KG1 (cell line): ENCODE data around the gene PCDHA1.

ENCODE experiments used
- DNase-seq: peaks from one replicate; lab custom pipeline; 2025; lab: John Stamatoyannopoulos, UW

The PCDHA1 gene

DNA sequence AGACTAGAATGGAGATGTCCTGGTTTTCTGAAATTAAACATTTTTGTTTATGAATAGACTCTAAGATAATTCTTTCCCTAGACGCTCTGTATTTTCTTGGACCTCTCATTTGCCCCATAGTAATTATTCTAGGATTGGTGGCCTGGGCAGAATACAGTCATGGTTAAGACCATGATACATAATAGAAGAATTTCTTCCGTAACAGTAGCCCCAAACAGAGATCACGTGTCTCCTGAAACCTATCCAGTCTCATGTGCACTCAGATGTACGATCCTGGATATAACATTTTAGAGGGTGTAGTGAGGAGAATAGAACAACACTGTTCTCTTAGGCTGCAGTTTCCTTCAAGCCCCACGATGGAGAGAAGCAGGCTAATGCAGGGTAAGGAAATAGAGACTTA, 202.7 kb downstream of the PCDHA1 start:
- no peak for DNase-seq

DNA sequence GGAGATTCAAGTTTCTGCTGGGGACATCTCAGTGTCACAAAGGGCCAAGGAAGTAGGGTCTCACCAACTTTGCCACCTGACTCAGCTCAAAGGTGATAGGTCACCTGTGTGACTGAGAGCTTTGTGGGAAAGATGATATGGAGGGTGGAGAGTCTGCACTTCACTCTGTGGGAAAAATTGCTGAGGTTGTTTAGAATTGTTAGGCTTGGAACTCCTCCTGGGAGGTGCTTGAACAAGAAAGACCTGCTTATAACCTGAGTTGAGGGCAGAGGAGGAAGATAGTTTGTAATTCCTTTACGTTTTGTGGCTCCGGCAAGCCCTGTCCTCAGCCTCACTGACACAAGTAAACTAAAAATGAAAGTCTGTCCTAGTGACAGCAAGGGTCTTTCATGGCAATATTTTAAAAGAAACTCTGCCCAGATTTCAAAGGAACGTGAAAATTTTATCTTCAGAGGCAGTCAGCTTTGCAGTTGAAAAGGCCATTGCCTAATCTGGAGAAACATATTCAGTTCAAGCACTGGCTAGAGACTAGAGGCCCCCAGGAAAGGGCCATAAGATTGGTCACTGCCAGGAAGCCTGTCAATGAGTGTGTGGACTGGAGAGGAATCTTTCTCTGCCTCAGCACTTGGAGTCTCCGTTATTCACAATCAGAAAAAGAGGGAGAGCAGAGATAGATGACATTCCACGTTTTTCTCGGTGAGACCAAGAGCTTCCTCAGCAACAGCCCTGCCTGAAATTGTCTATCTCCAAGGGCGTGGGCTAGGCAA, 203.5 kb downstream of the PCDHA1 start:
- no peak for DNase-seq

DNA sequence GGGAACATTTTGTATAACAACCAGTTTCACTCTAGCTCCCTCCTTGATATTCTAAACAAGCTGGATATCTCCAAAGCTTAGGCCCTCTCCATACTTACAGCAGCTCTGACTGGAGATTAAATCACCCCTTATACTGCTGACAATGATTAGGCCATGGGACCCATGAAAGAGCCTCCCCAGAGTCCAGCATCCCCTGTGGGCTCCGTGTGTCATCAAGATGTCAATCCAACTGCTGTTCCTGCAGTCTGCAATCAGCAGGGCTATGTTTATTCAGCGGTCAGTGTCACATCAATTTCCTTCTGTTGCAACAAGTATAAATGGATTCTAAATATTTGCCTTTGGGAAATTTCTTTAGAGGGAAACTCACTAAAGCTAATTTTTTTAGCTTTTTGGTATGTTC, 206.9 kb downstream of the PCDHA1 start:
- no peak for DNase-seq

DNA sequence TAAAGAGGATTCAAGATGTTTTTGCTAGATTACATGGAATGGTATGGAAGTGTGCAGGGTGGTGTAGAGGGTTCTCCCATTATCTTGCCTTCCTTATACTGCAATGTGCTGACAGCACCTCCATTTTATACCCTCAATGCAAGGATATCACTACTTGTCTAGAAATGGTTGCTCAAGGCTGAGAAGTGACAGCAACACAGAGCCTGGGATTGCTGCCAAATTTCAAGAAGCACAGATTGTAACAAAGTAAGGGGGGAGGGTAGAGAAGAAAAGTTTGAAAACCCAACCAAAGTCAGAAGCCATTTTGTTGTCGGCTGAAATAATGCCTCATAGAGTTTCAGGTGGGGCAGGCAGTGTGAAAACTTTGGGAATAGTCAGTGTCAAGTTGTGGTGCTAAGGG, 210.1 kb downstream of the PCDHA1 start:
- no peak for DNase-seq

DNA sequence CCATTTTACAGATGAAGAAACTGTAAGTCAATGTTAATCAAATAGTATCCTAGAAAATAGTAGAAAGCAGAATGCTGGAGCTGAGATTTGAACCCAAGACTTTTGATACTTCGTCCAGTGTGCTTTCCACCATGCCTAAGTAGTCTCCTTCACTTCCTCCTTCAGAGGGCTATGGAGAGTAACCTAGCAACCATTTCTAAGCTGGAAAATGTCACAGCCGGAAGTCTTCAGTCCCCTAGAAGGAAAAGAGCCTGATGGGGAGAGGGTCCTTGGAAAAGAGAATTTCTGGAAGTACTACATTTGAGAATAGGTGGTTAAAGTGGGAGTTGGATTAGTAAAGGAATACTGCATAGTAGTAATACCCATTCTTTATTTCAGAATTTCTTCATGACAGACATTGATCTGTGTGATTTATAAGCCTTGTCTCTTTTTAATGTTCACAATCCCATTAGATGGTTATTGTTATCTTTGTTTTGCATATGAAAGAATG, 213.0 kb downstream of the PCDHA1 start:
- DNase-seq = no peak

DNA sequence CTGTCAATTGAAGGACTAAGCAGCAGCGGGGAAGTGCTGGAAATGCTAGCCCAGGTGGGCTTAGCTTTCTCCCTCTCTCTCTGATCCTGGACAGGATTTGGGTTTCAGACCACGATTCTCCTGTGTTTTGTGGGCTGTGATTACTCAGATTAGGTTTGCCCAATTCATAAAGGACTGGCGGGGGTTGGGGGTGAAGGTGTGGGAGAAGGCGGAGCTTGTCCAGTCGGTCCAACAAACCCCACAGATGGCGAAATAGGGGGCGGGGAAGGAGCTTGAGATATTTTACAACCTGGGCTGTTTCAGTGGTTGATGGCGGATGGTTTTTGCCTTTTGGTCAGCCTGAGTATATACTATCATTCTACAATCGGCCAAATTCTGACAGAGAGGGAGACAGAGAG, 215.5 kb downstream of the PCDHA1 start:
- no peak for DNase-seq

DNA sequence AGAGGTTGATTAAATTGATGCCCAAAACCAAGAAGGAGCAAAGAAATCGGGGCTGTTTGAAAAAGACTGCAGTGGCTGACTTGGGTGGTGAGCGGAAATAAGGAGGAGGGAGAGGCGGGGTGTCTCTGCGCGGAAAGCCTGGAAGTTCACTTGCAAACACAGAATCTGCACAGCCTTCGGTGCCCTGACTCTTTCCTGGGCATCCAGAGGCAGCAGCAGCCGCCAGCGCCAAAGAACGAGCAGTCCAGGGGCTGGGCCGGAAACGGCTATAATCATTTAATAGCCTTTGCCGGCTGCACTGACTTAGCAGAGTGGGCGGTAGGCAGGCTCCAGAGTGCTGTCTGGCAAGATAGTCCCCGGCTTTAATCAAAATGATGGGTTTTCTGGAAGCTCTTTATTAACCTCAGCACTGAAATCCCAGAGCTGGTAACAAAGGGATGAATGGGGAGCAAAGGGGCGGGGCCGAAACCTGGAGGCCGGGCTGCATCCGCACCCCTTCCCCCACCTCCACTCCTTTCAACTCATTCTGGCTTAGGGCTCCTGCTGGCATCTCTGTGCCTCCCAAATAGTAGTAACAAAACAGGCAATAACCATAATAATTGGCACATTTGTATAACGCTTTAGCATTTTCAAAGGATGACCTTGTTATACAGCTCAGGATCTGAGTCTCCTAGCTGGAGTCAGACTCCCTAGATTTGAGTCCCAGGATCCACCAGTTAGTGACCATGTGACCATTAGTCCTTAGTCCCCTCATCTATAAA, 216.1 kb downstream of the PCDHA1 start:
- DNase-seq = no peak

DNA sequence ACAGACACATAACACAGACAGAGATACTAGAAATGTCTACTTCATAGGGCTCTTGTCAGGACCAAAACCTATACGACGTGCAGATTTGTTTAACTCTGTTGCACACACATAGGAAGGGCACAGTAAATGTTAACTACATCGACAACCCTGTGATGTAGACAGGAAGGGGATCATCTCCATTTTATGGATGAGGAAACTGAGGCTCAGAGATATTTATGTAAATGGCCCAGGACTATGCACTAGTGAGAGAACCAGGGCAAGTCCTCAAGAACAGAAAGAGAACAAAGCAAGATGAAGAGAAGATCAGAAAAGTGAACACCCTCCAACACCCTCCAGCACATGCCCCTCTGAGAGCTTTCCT, 216.6 kb downstream of the PCDHA1 start:
- DNase-seq = no peak

DNA sequence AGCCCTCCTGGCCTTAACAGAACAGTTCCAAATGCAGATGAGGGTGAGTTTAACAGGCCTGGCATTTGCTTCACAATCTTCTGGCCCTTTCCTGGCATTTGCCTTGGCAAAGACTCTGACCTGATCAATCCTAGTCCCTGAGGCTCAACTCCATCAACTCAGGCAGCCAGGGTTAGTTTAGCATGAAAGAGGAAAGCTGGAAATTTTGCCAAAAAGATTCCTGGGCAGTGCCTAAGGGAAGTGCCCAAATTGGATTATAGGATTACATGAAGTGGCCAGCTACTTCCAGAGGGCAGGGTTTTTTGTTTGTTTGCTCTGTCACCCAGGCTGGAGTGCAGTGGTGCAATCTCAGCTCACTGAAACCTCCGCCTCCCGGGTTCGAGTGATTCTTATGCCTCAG, 217.1 kb downstream of the PCDHA1 start:
- DNase-seq = no peak

DNA sequence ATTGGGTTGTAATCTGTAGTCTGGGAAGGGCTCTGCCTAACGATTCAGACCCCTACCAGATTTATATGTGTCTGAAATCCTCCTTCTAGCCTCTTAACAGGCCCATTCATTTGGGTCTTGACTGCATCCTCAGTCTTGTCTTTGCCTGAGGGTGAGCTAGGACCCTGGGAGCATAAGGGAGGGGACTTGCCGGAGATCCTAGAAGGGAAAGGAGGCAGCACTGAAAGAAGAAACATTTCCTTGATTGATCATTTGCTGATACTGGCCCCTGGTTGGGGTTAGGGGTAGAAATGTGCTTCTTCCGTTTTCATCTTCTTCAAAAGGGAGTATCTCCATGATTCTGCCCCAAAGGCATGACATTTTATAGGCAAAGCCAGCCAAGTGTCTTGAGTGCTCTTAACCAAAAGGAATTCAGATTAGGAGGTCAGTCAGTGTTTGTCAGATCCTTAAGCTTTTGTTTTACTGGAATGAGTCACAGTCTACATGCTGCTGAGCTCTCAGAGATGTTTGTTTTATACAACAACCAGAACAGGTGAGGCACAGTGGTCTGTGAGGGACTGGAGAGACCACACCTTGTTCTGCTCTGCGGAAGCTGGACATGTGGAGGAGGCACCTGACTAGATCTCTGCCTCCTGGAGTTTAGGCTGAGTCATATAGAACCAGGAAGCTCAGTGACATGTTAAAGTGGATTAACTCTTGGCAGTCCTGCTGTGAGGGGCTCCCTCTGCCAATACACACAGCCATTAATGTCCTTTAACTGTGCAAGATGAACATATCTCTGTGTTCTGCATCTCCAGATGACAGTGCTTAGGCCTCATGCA, 218.1 kb downstream of the PCDHA1 start:
- no peak for DNase-seq

DNA sequence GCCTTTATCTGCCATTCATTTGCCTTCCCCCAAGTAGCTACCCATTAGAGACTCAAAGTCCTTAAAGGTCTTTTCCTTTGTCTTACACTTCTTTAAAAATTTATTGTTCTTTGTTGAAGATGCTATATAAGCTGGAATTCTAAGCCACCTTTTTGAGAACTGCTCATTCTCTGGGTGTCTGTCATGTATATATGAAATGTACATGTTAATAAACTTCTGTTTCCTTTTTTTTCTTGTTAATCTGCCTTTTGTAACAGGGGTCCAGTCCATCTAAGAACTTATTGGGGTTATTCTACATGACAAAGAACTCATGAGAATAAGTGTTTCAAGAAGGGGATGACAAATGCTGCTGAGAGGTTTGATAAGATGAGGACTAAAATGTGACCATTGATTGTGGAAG, 221.9 kb downstream of the PCDHA1 start:
- no peak for DNase-seq

DNA sequence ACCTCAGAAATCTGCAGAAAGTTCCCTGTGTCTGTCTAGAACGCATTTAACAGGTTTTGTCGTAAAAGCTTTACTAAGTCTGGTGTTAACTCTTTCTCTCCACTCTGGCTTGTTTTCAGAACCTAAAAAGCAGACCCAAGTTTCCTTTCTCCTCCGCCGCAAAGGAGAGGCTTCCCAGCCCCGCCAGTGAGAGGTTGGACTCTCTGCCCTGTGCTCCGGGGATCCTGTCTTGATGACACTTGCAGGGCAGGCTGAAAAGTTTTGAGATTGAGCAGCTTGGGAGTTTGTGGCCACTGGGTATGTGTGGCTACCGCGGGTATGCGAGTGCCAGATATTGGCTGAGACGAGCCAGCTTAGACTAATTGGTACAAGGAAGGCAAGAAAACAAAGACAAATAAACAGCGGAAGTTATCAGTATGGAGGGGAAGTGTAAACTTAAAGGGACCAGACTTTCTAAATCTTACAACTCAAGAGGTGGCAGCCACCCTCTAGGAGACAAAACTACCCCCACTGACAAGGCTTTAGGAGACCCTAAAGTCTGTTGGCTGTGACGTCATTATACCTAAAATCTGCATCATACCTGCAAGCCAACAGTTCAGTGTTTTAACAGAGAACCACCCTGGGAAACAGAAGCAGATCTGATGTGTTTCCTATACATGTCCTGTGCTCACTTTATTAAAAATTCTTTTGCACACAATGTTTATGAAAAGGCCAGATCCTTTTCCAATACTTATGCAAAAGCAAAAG, 224.3 kb downstream of the PCDHA1 start:
- no peak for DNase-seq

DNA sequence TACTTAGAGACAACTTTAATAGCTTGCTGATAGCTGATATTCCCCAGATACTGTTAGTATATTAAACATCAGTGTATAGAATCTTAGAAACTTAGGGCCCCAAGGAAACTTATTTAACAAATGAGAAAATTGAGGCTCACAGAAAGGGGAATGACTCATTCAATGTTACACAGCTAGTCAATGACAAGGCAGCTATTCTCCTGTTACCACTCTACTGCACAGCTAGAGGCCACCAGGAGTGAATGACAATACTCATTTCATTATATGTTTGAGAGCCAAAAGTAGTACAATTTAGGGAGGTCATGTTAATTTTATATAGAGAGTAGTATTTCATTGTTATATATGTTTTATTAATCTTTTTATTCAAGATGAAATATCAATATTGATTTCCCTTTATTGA, 232.0 kb downstream of the PCDHA1 start:
- DNase-seq = no peak

DNA sequence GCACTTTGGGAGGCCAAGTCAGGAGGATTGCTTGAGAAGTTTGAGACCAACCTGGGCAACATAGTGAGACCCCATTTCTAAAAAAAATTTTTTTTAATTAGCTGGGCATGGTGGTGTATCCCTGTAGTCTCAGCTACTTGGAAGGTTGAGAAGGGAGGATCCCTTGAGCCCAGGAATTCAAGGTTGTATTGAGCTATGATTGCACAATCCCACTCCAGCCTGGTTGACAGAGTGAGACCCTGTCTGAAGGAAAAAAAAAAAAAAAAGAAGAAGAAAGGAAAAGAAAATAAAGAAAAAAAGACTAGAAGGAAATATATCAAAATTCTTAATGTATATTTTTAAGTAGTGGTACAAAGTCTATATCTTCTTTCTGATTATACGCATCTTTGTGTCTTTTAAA, 236.4 kb downstream of the PCDHA1 start:
- no peak for DNase-seq

DNA sequence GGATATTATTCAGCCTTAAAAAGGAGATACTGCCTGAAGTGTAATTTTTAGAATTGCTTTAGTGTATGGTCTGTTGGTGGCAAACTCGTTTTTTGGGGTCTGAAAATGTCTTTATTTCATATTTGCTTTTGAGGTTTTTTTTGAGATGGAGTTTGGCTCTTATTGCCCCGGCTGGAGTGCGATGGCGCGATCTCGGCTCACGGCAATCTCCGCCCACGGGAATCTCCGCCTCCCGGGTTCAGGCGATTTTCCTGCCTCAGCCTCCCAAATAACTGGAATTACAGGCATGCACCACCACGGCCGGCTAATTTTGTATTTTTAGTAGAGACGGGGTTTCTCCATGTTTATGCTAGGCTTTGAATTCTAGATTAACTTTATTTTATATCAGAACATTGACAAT, 245.1 kb downstream of the PCDHA1 start:
- no peak for DNase-seq

DNA sequence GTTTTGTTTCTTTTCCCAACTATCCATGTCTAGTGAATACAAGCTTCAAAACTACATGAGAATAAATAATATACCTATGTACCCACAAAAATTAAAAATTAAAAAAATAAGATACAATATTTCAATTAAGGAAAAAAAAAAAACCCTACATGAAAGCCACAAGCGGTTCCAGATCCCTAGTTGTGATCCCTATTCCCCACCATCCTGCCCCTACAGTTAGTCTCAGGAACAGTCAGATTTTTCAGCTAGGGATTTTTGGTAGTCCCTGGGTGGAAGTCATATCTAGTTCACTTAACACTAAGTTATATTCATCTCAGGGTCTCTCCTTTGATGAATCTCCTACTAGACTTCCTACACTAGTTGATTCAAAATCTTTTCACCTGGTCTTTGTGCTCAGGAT, 246.7 kb downstream of the PCDHA1 start:
- DNase-seq = no peak

DNA sequence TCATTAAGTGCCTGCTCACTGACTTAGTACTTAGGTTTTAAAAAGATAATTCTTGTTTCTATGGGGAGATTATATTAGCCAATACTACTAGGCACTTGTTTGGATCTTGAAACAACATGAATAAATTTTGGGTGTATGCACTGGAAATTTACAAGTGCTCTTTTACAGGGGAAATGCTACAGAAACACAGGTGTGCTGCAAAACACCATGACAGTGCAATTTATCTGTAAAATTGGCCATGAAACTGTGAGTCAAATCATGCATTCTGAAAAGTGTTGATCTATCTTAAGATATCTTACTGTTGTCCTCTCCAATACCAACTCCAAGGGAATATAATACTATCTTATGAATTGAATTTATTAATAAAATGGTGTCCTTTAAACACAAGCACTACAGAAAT, 253.1 kb downstream of the PCDHA1 start:
- DNase-seq = no peak

DNA sequence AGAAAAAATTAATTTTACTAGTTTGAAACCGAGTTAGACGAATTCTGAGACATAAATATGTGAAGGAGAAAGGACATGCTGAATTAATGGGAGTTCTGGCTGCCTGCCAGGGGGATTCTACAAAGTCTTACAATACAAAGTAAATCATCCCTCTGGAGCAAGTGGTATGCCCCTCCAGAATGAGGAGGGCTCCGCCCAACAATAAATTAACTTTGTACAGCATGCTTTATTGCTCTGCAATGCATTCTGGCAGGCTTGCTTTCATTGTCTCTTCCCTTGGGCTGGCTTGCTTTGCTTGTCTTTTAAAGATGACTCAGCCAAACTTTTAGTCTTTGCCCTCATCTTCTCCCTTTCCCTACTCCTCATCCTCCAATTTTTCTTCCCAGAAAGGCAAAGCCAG, 253.6 kb downstream of the PCDHA1 start:
- no peak for DNase-seq

DNA sequence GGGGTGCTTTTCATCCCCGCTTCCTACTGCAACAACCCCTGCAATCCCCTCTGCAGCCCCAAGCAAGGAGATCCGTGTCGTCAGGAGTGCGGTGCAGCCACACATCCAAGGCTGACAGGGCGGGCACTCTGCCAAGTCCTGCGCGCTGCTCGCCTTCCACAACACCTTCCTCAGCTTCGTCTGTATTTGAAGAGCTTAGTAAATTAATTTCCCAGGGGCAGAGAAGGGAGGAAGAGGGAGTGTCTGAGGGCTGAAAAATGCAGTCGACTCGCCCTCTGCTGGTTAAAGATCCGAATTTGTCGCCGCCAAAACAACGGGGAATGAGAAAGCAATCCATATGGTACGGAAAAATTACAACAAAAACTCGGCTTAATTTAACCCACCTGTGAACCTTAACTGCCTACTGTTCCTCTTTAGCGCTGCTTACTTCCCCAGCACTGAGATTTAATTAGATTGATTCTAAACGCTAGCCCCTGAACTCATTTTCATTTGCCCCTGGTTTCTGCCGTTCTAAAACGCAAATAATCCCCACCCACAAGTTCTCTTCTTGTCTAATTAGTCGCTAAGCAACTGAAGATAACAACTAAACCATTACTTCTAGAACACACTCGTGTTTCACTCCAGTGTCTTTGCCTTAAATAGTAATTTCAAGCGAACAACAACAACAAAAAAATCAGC, 254.3 kb downstream of the PCDHA1 start:
- DNase-seq = no peak

DNA sequence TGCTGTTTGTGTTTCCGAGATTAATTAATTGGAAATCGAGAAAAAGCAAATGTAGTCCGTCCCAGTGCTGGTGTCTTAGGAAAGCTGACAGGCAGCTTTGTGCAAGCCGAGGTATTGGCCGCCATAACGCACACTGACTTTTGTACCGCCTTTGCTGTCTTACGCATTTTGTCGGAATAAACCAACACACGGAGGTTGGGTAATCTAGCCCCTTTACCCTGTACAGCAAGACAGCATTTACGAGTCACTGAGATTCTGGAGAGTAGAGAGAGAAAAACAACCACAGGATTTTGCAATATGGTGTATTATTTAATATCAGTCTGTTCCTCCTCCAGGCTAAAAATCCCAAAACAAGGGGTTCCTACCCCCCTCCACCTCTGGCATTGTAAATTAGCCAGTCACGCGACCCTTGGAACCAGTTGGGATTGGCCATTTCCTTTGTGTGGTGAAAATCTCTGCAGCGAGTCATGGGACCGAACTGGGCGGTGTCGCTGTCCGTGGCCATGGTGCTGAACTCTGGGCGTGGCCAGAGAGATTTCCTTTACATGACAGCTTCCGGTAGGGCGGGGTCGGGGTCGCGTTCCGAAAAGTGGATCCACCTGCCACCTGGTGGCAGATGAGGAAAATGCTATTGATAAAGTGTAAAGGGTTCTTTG, 255.0 kb downstream of the PCDHA1 start:
- peak; percentile 19 for DNase-seq

DNA sequence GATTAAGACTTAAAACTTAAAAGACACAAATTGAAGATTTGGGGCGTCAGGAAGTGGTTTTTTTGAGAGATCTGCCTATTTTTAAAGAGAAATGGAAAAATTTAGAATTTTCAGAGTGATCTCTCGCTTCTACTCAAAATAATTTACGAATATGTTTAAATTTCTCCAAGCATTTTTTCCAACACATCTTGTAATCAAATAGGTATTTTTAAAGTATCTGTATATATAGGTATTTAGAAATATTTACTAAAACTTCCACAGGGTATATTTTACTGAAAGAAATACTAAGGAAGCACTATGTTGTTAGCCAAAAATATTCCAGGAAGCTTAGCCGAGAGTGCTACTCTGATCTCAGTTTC, 255.5 kb downstream of the PCDHA1 start:
- DNase-seq = no peak
